HG02610 (cell line): Measurements from ENCODE around the gene XYLT2.
"Not testable (repeated sequence)": the region's sequence is repeated elsewhere in the genome, so short reads cannot be mapped to it uniquely, and the experiment has no call there.

Experiments
- ATAC-seq: cut with Tn5 transposase; IDR thresholded peaks from one replicate; pipeline ENCODE4 v1.9.1; 2021; ENCODE audit warnings: mild to moderate bottlenecking, moderate library complexity; ENCODE audit not compliant: unreplicated experiment

XYLT2 gene

GRCh38 chr17:50319306-50320004 lies 26.5 kb upstream of the XYLT2 start:
- ATAC-seq, result no peak

- ATAC-seq, result no peak
Measured at GRCh38 chr17:50322271-50322670, 23.7 kb upstream of the XYLT2 start.

- no peak for ATAC-seq
Measured at GRCh38 chr17:50323060-50323459, 22.9 kb upstream of the XYLT2 start.

- no peak for ATAC-seq
Measured at GRCh38 chr17:50325906-50326305, 20.0 kb upstream of the XYLT2 start.

- peak; percentile 42 for ATAC-seq
Measured at GRCh38 chr17:50326831-50327364, 19.0 kb upstream of the XYLT2 start.

GRCh38 chr17:50328363-50329325 lies 17.3 kb upstream of the XYLT2 start:
- ATAC-seq, result no peak

- ATAC-seq, result no peak
Measured at GRCh38 chr17:50329716-50330115, 16.2 kb upstream of the XYLT2 start.

- no peak for ATAC-seq
Measured at GRCh38 chr17:50330151-50330775, 15.7 kb upstream of the XYLT2 start.

GRCh38 chr17:50331085-50331791 lies 14.7 kb upstream of the XYLT2 start:
- peak; percentile 40 for ATAC-seq

- no peak for ATAC-seq
Measured at GRCh38 chr17:50332196-50332595, 13.7 kb upstream of the XYLT2 start.

- ATAC-seq, result not testable (repeated sequence)
Measured at GRCh38 chr17:50333291-50334057, 12.5 kb upstream of the XYLT2 start.

GRCh38 chr17:50337956-50338355 lies 8.0 kb upstream of the XYLT2 start:
- no peak for ATAC-seq

- ATAC-seq, result no peak
Measured at GRCh38 chr17:50338645-50339044, 7.3 kb upstream of the XYLT2 start.

GRCh38 chr17:50339381-50339780 lies 6.5 kb upstream of the XYLT2 start:
- ATAC-seq, result no peak

- no peak for ATAC-seq
Measured at GRCh38 chr17:50344731-50345365, 1.1 kb upstream of the XYLT2 start.

- peak; percentile 55 for ATAC-seq
Measured at GRCh38 chr17:50346313-50347116, 589 bp downstream of the XYLT2 start.

GRCh38 chr17:50347117-50347893 lies 1.4 kb downstream of the XYLT2 start:
- no peak for ATAC-seq

GRCh38 chr17:50347894-50348291 lies 2.0 kb downstream of the XYLT2 start:
- no peak for ATAC-seq
